Measurements from ENCODE around the gene AKAP8. TPM values are rescaled to one million over a fixed set of nuclear protein-coding genes. Genes with fewer than 3 reads are reported as not detected.

AKAP8 gene
- total RNA-seq = 10 to 100 TPM; 83.0 to 88.8 (median 88.0) TPM

DNA sequence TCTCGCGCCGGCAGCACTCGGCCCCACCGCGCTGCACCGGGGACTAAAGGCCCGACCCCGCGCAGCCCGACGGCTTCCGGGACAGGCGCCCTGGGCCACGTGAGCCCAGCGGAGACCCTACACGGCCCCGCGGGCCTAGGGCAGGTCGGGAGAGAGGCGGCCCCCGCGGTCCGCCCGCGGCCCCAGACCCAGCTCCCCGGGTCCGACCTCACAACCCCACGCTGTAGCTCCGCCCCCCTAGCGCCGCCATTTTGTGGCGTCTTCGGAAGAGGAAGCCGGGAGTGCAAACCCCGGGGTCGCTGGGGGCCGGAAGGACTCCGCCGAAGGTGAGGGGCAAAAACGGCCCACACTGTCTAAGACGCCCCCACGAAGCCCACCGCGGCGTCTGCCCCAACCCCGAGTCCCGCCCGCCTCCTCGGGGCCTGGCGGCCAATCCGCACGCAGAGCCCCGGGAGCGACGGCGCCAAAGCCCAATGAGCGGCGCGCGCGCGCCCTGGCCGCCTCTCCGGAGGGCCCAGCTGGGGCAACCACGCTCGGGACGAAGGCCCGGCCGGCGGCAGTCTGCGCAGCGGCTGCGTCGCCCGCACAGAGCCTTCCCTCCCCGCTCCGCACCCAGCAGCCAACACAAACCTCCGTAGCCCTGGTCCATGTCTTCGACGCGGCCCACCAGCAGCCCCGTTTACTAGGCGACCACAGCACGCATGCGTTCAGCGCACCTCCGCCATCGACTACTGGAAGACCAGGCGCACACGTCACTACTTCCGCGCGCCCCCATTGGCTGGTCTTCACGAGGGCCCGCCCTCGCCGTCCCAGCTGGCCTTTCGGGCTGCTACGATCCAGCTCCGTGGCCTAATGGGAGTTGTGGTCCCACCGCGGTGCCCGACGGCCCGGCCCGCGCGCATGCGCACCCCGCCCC, at the start of gene AKAP8:
Gene AKAP8 (minus strand): TSS at position 705 of the 916 bp plus-strand sequence. CDS start 56 bp downstream, at position 649.
- peak within 1 kb of the TSS; percentile 99 for H3K4me3 Mint-ChIP-seq
- no peaks in the 10 kb centered on the region for H3K27me3 Mint-ChIP-seq (ENCODE audit: low read depth)
- no peaks in the 10 kb centered on the region for H3K9me3 Mint-ChIP-seq
- peak; percentile 97 for DNase-seq
- peaks cover 46% of the 10 kb centered on the region for H3K4me1 Mint-ChIP-seq (ENCODE audit: low read depth)
- H3K36me3 Mint-ChIP-seq (ENCODE audit: insufficient read depth) = no peaks in the 10 kb centered on the region
- peak; percentile 89 to 90 for ATAC-seq

DNA sequence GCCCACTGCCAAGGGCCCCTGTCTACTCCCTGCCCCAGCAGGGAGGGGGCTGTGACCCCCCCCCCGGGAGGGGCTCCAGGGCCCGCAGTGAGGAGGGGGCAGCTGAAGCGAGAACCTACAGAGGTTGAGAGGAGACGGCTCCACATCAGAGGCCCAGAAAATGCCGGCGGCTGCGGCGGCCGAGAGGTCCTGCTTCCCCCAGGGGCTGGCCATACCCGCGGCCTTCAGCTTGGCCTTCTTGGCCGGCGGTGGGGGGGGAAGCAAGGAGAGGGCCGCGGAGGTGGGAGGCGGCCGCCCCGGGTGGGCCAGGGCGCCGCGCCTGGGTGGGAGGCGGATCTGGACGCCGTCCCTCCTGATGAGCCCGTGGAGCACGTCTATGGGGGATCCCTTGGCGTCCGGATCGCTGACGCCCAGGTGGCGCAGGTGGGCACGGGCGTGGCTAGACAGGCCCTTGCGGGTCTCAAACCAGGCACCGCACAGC, 48.4 kb upstream of the AKAP8 start:
- Mint-ChIP-seq H3K4me3 (no peak overlapping the region), H3K9me3 (no peaks in the 10 kb centered on the region), H3K36me3 (ENCODE audit: insufficient read depth) (peaks cover 31% of the 10 kb centered on the region), H3K4me1 (ENCODE audit: low read depth) (peaks cover 23% of the 10 kb centered on the region), H3K27me3 (ENCODE audit: low read depth) (no peaks in the 10 kb centered on the region)
- ATAC-seq (no peak), DNase-seq (no peak)

DNA sequence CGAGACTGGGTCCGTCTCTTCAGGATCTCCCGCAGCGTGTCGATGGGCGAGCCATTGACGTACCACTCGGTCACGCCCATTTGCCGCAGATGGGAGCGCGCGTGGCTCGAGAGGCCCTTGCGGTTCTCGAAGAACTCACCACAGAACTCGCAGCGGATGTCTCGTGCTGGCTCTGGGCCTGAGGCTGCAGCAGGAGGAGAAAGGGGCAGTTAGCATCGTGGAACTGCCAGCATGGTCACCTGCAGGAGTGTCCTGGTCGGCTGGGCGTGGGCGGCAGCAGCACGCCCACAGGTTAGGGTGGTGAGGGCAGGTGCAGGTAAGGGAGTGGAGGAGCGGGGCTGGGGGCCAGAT, 47.7 kb upstream of the AKAP8 start:
- ATAC-seq (no peak), DNase-seq (no peak)
- Mint-ChIP-seq H3K9me3 (no peaks in the 10 kb centered on the region), H3K4me3 (no peak overlapping the region), H3K4me1 (ENCODE audit: low read depth) (peaks cover 22% of the 10 kb centered on the region), H3K27me3 (ENCODE audit: low read depth) (no peaks in the 10 kb centered on the region), H3K36me3 (ENCODE audit: insufficient read depth) (peaks cover 39% of the 10 kb centered on the region)

DNA sequence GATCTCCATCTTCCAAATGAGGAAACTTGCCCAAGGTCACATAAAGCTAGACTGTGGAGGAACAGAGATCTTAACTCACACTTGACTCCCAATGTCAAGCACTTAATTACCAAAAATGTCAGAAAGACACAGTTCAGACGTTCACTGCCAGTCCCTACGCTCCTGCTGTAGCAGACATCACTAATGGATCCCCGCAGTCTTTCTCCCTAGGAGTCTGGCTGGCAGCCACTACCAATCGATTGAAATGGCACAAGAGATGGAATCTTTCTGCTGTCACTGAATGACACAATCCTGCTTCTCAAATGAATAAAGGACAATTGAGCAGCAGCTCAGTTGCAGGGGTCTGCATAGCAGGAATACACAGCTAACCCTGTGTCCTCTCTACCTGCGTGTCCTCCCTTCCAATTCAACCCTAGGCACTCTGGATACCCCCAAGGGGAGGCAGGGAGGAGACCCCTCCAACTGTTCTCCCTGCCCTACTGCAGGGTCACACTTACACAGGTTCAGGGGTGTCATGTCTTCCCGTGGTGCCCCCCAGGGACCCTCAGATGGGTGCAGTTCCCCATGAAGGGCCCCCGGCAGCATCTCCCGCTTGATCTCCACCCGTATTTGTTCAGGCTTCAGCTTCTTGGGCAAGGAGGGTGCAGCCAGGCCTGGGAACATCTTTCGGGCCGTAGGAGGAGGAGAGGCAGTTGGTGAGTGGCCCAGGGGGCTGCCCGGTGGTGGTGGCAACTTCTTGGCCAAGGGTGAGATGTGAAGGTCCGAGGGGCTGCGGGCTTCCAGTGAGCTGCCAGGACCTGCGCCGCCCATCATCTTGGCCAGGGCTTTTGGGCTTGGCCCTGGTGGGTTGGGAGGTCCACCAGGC, 47.1 kb upstream of the AKAP8 start:
- peaks cover 41% of the 10 kb centered on the region for H3K36me3 Mint-ChIP-seq (ENCODE audit: insufficient read depth)
- ATAC-seq (no peak), DNase-seq (no peak)
- no peak overlapping the region for H3K4me3 Mint-ChIP-seq
- no peaks in the 10 kb centered on the region for H3K27me3 Mint-ChIP-seq (ENCODE audit: low read depth)
- H3K4me1 Mint-ChIP-seq (ENCODE audit: low read depth) = peaks cover 19% of the 10 kb centered on the region
- no peaks in the 10 kb centered on the region for H3K9me3 Mint-ChIP-seq

DNA sequence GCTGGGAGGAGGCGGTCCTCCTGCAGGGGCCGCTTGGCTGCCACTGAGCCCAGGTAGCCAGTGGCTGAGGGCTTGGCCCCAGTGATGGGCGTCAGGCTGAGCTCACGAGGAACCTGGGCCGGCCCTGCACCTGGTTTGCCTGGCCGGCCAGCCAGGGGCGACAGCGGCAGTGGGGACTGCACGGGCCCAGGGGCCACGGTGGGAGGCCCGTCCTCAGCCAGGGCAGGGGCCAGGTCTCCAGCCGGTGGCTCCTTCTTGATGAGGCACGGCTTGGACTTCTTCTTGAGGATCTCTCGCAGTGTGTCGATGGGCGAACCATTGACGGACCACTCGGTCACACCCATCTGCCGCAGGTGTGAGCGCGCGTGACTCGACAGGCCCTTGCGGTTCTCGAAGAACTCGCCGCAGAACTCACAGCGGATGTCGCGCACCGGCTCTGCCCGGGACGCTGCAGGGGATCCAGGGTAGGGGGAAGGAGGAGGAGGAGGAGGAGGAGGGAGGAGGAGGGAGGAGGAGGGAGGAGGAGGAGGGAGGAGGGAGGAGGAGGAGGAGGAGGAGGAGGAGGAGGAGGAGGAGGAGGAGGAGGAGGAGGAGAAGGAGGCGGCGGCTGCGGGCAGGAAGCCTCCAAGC, 45.8 kb upstream of the AKAP8 start:
- DNase-seq = no peak
- no peaks in the 10 kb centered on the region for H3K9me3 Mint-ChIP-seq
- H3K36me3 Mint-ChIP-seq (ENCODE audit: insufficient read depth) = peaks cover 38% of the 10 kb centered on the region
- ATAC-seq = no peak
- peaks cover 6% of the 10 kb centered on the region for H3K4me1 Mint-ChIP-seq (ENCODE audit: low read depth)
- H3K4me3 Mint-ChIP-seq = no peak overlapping the region
- H3K27me3 Mint-ChIP-seq (ENCODE audit: low read depth) = no peaks in the 10 kb centered on the region

DNA sequence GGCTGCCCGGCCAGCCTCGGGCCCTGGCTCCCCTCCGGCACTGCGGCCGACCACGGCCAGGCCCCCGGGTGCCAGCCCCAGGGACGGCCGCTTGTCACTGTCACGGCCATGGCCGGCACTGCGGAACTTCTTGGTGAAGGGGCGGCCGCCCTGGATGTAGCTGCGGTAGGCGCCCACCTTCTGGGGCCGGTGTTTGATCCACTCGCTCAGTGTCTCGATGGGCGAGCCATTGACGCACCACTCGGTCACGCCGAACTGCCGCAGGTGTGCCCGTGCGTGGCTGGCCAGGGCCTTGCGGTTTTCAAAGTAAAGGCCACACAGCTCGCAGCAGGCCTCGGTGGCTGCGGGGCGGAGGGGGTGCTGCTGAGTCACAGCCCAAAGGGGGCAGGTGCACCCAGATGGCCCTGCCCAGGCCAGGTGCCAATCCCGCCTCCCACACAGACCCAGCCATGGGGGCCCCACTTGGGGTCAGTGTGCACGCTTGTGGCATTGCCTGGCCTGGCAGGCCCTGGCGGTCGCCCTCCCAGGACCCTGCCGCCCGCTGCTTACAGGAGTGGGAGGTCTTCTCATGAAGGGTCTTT, 45.2 kb upstream of the AKAP8 start:
- Mint-ChIP-seq H3K4me3 (no peak overlapping the region), H3K36me3 (ENCODE audit: insufficient read depth) (peaks cover 37% of the 10 kb centered on the region), H3K4me1 (ENCODE audit: low read depth) (peaks cover 6% of the 10 kb centered on the region), H3K9me3 (no peaks in the 10 kb centered on the region), H3K27me3 (ENCODE audit: low read depth) (no peaks in the 10 kb centered on the region)
- no peak for DNase-seq
- ATAC-seq = peak in 1 of 2 donors; percentile 6

DNA sequence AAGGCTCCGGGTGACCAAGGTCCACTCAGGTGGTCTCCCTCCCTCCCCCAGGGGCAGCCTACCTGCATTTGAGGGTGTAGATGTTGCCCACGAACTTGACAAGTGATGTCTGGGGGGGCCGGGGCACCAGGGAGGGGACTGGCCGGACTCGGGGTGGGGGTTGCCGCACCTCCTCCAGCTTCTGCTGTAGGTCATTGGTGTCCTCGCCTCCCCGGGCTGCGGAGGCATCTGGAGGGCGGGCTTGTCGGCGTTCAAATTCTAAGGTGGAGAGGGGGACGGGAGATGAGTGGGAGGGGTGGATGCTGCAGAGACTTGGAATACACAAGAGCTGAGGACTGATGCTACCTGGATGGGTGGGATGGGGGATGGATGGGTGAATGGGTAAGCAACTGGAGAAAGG, 44.5 kb upstream of the AKAP8 start:
- Mint-ChIP-seq H3K27me3 (ENCODE audit: low read depth) (no peaks in the 10 kb centered on the region), H3K4me1 (ENCODE audit: low read depth) (peaks cover 12% of the 10 kb centered on the region), H3K9me3 (no peaks in the 10 kb centered on the region), H3K4me3 (no peak overlapping the region), H3K36me3 (ENCODE audit: insufficient read depth) (peaks cover 37% of the 10 kb centered on the region)
- ATAC-seq (no peak), DNase-seq (no peak)

DNA sequence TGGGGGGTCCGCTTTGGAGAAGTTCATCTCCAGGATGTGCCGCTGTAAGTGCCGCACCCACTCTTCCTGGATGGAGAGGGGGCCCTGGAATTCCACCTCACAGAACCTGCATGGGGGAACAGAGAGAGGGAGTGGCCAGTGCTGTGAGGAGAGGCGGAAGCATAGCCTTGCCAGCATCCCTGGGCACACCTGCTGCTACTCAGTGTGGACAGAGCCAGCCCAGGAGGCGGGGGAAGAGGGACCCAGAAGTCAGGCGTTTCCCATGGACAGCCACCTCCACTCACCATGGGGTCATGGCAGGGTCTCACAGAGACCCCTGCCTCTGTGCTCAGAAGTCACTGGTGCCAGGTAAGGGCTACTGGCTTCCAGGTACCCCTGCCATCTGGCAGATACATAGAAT, 43.5 kb upstream of the AKAP8 start:
- Mint-ChIP-seq H3K9me3 (no peaks in the 10 kb centered on the region), H3K36me3 (ENCODE audit: insufficient read depth) (peaks cover 37% of the 10 kb centered on the region), H3K4me3 (no peak overlapping the region), H3K4me1 (ENCODE audit: low read depth) (peaks cover 15% of the 10 kb centered on the region), H3K27me3 (ENCODE audit: low read depth) (no peaks in the 10 kb centered on the region)
- DNase-seq (no peak), ATAC-seq (no peak)

DNA sequence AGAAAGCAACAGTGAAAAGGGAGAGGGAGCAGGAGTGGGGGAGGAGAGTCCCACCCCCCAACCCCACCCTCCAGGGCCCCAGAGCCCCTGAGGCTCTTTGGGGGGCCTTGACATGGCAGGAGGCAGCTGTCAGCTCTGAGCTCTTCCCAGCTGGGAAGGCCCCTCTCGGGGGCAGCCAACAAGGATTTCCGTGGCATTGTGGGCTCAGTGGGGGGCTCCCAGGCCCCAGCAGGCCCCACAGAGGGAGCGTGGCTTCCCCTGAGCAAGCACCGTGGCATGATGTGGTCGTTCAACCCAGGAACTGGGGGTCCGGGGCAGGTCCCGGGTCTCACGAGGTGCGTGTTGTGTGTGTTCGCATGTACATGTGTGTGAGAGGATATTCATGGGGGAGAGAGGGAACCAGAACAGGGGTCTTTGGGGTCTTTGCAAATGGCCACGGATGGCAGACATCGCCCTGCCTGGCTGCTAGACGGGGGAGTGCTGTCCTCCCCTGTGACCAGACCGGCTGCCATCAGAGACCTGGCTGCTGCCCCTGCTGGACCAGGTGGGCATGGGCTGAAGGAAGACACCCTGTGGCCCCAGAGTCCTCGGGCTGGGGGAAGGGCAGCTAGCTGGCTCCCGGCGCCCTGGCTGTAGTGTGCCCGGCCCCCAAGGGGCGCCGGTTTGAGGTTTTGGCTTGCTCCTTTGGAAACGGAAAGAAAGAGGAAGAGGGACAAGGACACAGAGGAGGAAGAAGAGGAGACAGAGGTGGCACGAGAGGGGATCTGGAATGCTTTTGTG, 42.9 kb upstream of the AKAP8 start:
- ATAC-seq = no peak
- H3K27me3 Mint-ChIP-seq (ENCODE audit: low read depth) = no peaks in the 10 kb centered on the region

DNA sequence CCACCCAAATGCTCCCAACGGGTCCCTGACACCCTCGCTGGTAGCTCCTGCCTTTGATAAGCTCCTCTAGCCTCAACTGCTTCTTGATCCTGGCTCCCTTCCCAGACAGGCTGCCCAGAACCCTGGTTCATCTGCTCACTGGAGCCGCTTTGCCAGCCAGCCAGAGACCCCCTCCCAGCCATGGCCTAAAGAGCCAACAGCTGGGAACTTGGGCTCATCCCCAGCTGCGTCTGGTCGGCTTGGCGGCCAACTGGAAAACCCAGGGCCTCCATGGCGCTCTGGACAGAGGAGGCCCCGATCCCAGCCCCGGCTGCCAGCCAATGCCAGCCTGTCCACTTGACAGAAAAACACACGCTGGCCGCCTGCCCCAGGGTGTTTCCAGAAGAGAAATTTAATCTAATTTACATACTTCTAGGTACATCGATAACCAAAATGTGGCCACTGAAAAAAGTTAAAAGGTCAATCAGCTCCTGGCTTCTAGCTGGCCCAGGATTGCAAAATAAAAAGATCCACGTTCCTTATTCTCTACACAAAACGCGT, 42.2 kb upstream of the AKAP8 start:
- Mint-ChIP-seq H3K4me1 (ENCODE audit: low read depth) (peaks cover 28% of the 10 kb centered on the region), H3K4me3 (no peak overlapping the region), H3K36me3 (ENCODE audit: insufficient read depth) (peaks cover 28% of the 10 kb centered on the region), H3K9me3 (no peaks in the 10 kb centered on the region), H3K27me3 (ENCODE audit: low read depth) (no peaks in the 10 kb centered on the region)
- ATAC-seq (no peak), DNase-seq (no peak)

More for the DNA sequence above, 42.9 kb upstream of the AKAP8 start:
- Mint-ChIP-seq H3K9me3 (no peaks in the 10 kb centered on the region), H3K4me3 (no peak overlapping the region), H3K4me1 (ENCODE audit: low read depth) (peaks cover 21% of the 10 kb centered on the region), H3K36me3 (ENCODE audit: insufficient read depth) (peaks cover 35% of the 10 kb centered on the region)
- DNase-seq = no peak

DNA sequence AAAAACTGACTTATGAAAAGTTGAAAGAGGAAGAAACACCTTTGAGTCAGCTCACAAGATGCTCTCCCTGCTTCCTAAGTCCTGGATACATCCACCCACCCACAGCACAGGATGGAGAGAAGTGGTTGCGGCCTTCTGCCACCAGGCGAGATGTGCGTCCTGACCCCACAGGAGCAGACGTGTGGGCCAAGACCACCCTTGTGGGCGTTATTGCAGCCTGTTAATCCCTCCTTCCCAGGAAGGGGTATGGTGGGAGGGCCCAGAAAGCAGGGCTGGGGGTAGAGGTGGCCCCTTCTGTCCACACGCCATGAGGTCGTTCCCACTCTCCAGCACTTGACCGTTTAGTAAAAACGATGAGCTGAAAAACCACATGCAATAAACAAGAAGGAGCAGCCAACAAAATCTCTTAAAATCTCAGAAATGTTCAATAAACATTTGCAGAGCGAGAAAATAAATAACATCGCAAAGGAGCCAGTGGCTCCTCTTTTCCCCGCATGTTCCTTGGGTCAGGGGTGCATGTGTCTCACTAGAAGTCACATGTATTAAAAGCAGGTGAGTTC, 41.6 kb upstream of the AKAP8 start:
- H3K27me3 Mint-ChIP-seq (ENCODE audit: low read depth) = no peaks in the 10 kb centered on the region
- ATAC-seq = no peak
- DNase-seq = no peak
- peaks cover 32% of the 10 kb centered on the region for H3K4me1 Mint-ChIP-seq (ENCODE audit: low read depth)
- peaks cover 27% of the 10 kb centered on the region for H3K36me3 Mint-ChIP-seq (ENCODE audit: insufficient read depth)
- H3K9me3 Mint-ChIP-seq = no peaks in the 10 kb centered on the region
- H3K4me3 Mint-ChIP-seq = no peak overlapping the region

DNA sequence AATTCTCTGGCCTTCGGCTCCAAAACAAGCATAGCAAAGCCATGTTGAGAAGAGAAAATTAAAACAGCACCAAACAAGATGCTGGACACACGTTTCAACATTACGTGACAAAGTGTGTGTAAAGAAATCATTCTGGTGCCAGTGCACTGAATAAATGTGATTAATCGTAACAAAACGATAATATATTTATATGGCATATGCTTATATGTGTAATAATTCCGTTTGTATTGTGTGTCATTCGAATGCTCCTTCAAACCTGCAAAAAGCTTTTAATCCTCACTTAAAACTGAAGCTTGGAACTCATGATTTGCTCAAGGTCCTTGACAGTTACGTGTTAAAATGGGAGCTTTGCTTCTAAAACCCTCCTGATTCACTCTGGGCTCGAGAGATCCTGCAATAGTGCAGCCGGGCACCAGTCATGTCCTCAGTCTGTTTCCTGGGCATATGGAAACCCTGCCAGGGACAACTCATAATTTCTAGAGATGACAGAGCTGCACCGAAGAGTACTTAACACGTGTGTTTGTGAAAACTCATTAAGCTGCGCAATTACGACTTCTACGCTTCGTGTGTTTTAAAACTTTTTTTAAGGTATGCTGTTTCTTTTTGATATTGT, 39.9 kb upstream of the AKAP8 start:
- Mint-ChIP-seq H3K9me3 (no peaks in the 10 kb centered on the region), H3K27me3 (ENCODE audit: low read depth) (no peaks in the 10 kb centered on the region), H3K36me3 (ENCODE audit: insufficient read depth) (peaks cover 27% of the 10 kb centered on the region), H3K4me3 (peak overlapping the region; percentile 94), H3K4me1 (ENCODE audit: low read depth) (peaks cover 41% of the 10 kb centered on the region)
- ATAC-seq = no peak
- no peak for DNase-seq

Measured in activated T-cell treated with anti-CD3 and anti-CD28 coated beads, Interleukin-2, amount 50 U/mL, for 4 hours (primary cell).